Measurements from ENCODE around the gene SSX2IP. TPM values are rescaled to one million over a fixed set of nuclear protein-coding genes. Genes with fewer than 3 reads are reported as not detected.

The SSX2IP gene
- total RNA-seq, 2 donors from 2014 or later: 12.6 to 14.0 TPM

DNA sequence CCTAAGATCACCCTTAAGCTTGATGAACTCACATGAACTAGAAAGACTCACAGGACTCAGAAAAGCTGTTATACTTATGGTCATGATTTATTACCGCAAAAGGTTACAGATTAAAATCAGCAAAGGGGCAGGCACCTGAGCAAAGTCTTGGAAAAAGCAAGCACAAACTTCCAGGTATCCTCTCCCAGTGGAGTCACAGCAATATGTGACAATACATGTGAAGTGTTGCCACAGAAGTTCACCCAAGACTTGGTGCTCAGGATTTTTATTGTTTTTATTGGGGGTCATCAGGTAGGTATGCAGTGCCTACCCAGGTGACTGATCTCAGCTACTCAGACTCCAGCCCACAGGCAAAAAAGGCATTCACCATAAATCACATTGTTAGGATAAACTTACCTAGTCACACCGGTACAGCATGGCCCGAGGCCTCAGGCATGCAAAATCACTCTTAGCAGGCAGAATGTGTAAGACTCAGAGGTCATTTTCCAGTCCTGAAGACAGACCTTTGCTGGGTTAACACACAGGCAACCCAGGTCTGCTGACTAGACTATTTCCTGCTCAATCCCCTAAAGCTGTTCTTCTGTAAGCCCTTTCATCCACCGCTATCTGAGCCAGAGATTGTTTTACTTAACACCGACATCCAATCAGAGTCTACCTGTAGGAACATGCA lies 55.6 kb downstream of the SSX2IP start:
- intact Hi-C loops (cut with DNase I, micrococcal nuclease): no loop called here
- peak; percentile 61 for ATAC-seq

DNA sequence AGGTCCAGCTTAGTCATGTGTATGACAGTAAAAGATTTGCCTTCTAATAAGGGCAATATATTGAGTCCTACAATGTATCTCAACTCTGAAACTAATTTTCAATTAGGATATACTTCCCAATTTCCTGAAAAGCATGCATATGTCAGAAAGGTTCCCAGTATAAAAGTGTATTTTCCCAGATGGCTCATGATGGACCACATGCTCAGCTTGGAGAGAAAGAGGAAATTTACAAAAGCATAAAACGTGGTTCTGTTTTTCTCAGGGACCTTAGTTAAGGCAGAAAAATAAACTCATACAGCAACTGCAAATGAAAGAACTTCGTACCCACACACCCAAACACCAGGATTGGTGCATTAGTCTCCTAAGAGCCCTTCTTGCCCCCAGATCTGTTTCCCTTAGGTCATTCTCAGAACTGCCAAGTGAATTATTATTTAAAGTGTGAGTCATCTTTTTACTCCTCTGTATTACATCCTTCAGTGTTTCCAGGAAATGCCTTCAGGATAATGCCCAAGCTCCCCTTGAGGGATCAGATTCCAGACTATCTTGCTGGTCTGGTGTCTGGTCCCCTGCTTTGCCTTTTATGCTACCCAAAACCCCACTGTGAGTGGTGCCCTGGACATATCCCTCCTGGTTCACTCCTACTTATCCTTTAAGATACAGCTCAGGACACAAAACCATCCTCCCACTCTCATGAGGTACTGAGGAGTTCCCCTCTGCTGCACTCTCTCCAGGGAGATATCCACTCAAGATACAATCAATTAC lies 57.4 kb downstream of the SSX2IP start:
- peak; percentile 89 for ATAC-seq
- DNase-seq: no peak
- intact Hi-C loops (cut with DNase I, micrococcal nuclease): no loop called here

More for the DNA sequence above, 55.6 kb downstream of the SSX2IP start:
- no peak for DNase-seq

DNA sequence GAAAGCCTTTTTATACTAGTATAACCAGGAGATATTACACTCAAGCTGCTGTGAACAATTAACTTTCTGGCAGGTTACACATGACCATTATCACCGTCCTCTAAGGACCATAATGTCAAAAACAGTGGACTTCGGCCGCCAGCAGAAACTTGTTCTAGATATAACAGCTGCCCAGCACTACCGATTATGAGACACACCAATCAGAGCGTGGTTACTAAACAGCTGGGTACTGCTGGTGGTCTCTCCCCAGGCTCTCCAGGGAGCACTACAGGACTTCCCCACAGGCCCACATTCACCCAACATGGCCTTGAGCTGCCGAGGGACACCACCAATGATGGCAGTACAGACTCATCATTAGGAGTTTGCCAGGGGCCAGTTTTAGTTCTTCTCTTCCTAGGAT lies 58.1 kb downstream of the SSX2IP start:
- ATAC-seq (no peak), DNase-seq (no peak)
- intact Hi-C loops (cut with DNase I, micrococcal nuclease): no loop called here

DNA sequence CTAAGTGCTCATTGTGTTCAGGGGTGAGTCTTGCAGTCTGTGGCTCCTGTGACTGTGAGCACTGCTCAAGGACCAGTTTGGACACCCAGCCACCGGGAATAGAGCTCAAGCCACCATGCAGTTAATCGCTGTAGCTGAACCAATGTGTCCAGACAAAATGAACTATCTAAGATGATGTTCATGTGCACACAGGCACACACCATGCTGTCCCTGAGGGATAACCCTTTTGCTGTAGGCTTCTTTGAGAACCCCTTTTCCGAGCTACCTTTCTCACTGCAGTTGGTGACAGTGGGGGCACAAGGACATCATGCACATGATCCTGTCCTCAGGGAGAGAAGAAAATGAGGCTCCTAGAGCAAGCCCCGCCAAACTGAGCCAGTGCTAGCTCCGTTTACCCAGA lies 65.4 kb downstream of the SSX2IP start:
- intact Hi-C loops (cut with DNase I, micrococcal nuclease): loop anchor here in 1 of 2 donors (10.0 kb wide), 1 partner anchor 130 kb away; no protein-coding TSS in a partner anchor
- DNase-seq: no peak
- ATAC-seq: no peak

DNA sequence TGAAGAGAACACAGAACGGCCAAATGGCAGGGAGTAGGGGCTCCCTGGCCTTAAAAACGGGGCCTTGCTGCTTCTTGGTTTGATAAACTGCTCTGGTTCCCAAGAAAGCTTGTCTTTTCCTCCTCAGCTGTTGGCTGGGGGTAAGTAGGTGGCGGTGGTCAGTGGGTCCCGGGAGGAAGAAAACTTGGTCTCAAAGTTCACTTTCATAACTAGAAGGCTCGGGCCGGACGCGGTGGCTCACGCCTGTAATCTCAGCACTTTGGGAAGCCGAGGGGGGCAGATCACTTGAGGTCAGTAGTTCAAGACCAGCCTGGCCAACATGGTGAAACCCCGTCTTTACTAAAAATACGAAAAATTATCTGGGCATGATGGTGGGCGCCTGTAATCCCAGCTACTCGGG lies 68.7 kb downstream of the SSX2IP start:
- intact Hi-C loops (cut with DNase I, micrococcal nuclease): loop anchor here in 1 of 2 donors (10.0 kb wide), 1 partner anchor 133 kb away; no protein-coding TSS in a partner anchor
- no peak for ATAC-seq
- DNase-seq: no peak

DNA sequence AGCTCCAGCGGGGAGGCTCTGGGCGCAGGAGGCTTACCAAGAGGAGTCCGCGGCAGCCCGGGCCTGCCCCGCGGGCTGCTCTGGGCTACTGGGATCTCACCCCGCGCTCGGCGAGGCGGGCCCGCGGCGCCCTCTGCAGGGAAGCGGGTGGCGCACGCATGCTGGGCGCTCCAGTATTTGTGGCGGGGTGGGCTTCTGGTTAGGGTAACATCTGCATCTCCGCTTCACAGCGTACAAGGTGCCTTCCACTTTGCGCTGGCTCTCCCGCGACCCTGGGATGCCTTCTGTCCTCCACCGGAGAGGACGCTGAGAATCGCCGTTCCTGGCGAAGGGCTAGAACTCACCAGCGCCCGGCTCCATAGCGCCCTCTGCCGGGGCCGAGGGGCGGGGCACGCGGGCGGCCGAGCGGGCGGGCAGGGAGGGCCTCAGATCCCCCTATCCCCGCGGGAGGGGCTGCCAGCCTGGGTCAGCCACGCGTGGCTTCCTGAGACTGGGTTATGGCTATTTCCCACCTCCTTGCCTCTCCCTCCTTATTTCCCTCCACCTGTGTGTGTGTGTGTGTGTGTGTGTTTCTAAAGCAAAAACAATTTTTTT lies 69.4 kb downstream of the SSX2IP start:
- DNase-seq: peak; percentile 71 to 81
- ATAC-seq: peak; percentile 98
- intact Hi-C loops (cut with DNase I, micrococcal nuclease): loop anchor here in 1 of 2 donors (10.0 kb wide), 1 partner anchor 134 kb away; no protein-coding TSS in a partner anchor

DNA sequence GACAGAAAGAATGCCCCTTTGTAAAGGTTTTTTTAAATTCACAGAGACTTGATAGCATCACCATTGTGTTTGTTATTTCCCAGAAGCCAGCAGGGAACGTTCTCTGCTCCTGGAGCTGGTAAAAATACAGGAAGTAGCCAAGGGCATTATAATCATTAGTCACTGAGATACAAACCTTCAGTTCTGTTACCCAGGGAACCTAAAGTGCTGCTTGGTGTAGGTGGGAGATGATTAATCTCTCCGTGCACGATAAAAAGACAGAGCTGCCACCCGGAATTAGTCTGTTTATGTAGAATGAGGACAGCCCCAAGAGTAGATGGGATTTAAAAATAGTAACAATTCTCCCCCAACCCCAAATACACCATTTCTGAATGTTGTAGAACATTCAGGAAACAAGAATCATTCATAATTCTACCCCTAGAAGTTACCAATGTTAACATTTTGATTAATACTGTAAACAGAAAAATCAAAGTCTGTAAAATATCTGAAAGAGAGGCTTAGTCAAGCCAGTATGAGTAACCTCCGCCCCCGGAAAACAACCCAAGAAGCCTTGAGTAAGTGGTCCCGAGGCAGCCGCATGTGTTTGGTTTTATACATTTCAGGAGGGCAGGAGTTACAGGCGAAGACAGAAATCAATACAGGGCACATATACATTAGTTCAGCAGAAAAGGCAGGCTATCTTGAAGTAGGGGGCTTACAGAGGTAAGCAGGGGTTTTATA lies 70.7 kb downstream of the SSX2IP start:
- no peak for DNase-seq
- no peak for ATAC-seq
- intact Hi-C loops (cut with DNase I, micrococcal nuclease): loop anchor here in 1 of 2 donors (10.0 kb wide), 2 partner anchors 135 to 185 kb away; no protein-coding TSS in a partner anchor

DNA sequence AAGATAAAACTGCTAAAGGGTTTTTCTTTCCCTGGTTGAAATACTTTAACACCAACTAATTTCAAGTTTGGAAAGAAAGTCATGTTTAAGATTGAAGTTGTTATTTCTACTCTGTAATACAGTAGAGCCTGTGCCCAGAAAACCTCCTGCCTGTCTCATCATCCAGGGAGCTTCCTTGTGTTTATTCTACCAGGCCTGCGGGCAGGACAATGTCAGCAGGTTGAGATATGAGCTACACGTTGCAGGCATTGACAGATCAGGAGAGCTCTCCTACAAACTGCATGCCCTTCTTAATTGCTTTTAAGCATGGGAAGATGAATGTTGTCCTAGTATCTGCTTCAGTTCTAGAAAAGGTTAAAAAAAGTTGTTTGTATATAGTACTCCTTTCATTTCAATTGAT lies 72.9 kb downstream of the SSX2IP start:
- ATAC-seq (no peak), DNase-seq (no peak)
- intact Hi-C loops (cut with DNase I, micrococcal nuclease): loop anchor here in 1 of 2 donors (10.0 kb wide), 1 partner anchor 183 kb away; no protein-coding TSS in a partner anchor

DNA sequence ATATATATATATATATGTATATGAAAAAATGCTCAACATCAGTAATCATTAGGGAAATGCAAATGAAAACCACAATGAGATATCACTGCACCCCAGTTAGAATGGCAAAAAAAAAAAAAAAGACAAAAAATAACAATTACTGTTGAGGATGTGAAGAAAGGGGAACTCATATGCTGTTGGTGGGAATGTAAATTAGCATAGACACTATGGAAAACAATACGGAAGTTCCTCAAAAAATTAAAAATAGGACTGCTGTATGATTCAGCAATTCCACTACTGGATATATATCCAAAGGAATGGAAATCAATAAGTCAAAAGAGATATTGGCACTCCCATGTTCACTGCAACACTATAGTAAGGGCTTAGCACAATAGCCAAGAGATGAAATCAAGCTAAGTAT lies 74.5 kb downstream of the SSX2IP start:
- intact Hi-C loops (cut with DNase I, micrococcal nuclease): loop anchor here in 1 of 2 donors (10.0 kb wide), 1 partner anchor 181 kb away; no protein-coding TSS in a partner anchor
- ATAC-seq (no peak), DNase-seq (no peak)

DNA sequence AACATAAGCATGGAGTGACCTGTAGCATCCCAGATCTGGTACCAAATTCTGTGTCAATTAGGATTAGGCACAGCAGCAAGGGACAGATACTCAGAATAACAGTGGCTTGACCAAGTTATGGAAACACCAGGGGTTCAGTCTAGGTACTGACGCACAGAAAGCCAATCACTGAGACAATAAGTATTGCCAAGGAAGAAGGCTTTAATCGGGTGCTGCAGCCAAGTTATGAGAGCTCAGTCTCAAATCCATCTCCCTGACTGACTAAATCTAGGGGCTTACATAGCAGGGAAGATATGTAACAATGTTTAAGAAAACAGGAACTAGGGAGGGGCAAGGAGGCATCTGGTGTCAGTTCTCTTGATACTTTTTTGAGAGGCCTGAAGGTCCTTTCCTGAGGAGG lies 76.4 kb downstream of the SSX2IP start:
- intact Hi-C loops (cut with DNase I, micrococcal nuclease): loop anchor here in 1 of 2 donors (10.0 kb wide), 1 partner anchor 179 kb away; no protein-coding TSS in a partner anchor

DNA sequence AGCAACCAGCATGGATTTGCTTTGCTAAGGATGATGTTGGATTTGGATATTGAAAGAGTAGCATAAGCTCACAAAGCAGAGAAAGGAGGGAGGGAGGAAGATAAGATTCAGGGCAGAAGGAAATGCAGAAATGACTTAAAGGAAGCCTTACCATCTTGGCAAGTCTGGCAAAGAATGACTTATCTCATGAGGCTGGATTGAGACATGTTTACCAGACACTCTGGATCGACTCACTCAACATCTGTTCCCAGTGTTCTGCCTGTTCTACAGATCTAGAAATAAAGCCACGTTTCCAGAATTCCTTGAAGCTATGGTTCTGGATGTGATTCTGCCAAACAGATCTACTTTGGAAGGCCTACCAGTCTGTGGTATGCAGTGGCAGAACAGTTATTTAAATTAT lies 77.2 kb downstream of the SSX2IP start:
- ATAC-seq: no peak
- no peak for DNase-seq
- intact Hi-C loops (cut with DNase I, micrococcal nuclease): loop anchor here in 1 of 2 donors (10.0 kb wide), 1 partner anchor 178 kb away; no protein-coding TSS in a partner anchor

More for the DNA sequence above, 76.4 kb downstream of the SSX2IP start:
- DNase-seq (no peak), ATAC-seq (no peak)

DNA sequence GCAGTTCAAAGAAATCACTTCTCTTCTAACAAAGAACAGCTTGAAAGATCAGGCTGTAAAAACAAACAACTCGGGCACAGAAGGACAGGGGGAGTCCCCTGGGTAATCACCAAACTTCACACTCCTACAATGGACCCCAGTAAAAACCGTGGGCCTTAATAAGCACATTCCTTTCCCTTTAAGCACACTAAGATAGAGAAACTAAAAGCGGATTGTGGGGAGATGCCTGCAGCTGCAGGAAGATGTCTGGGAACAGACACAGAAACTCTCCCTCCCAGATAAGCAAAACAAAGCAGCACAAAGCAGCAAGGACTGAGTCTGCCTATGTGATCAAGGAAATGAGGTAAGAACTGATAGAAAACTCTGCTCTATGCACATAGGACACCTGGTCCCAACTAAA lies 78.5 kb downstream of the SSX2IP start:
- intact Hi-C loops (cut with DNase I, micrococcal nuclease): loop anchor here in 1 of 2 donors (10.0 kb wide), 1 partner anchor 177 kb away; no protein-coding TSS in a partner anchor
- DNase-seq (no peak), ATAC-seq (no peak)

DNA sequence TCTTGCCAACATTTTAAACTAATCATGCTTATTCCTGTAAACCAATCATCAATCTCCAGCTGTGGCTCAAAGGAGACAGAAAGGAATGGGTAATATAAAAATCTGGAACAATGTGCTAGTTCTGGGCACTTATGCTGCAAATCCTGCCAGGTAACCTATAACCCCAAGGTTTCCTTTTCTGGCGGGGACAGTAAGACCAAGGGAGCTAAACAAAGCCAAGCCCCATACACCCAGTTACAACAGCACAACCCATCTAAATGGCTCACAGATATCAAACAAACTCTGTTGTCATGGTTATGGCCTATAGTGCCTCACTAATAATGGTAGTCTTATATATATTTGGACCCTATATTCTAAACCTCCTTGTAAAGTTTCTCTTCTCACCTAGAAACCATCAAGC lies 79.2 kb downstream of the SSX2IP start:
- intact Hi-C loops (cut with DNase I, micrococcal nuclease): loop anchor here in 1 of 2 donors (10.0 kb wide), 1 partner anchor 176 kb away; no protein-coding TSS in a partner anchor
- no peak for ATAC-seq
- DNase-seq: no peak

DNA sequence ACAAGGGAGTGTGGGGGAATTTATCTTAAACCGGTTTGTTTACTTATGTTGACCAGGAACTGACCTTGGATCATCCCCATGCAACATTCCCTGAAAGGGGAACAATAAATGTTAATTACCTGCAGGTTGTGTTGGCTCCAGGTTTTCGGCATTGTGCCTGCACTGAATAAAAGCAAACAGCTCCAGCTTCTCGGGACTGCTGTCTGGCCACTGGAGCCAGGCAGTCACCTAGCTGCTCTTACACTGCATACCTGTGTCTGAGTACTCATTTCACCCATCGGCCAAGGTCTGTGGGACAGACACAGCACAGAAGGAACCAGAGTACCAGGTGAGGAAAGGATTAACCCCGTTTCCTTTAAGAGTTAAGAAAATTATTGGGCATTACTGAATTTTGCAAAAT lies 83.3 kb downstream of the SSX2IP start:
- intact Hi-C loops (cut with DNase I, micrococcal nuclease): no loop called here
- DNase-seq (no peak), ATAC-seq (no peak)

DNA sequence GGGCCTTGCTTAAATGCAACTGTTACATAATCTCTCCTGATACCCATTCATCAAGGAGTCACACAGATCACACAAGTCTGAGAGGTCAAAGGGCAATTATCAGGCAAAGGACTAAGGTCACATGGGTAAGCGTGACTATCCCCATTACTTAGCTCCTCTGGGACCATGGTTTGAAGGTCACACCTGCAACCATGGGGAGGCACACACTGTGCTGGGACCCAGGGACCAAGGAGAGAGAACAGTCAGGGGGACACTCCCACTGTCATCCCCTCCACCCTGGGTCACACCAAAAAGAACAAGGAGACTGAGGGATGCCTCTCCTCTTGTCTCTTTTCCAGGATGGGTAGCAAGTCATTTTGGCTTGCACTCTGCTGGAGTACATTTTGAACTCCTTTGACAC lies 85.1 kb downstream of the SSX2IP start:
- ATAC-seq (no peak), DNase-seq (no peak)
- intact Hi-C loops (cut with DNase I, micrococcal nuclease): no loop called here

DNA sequence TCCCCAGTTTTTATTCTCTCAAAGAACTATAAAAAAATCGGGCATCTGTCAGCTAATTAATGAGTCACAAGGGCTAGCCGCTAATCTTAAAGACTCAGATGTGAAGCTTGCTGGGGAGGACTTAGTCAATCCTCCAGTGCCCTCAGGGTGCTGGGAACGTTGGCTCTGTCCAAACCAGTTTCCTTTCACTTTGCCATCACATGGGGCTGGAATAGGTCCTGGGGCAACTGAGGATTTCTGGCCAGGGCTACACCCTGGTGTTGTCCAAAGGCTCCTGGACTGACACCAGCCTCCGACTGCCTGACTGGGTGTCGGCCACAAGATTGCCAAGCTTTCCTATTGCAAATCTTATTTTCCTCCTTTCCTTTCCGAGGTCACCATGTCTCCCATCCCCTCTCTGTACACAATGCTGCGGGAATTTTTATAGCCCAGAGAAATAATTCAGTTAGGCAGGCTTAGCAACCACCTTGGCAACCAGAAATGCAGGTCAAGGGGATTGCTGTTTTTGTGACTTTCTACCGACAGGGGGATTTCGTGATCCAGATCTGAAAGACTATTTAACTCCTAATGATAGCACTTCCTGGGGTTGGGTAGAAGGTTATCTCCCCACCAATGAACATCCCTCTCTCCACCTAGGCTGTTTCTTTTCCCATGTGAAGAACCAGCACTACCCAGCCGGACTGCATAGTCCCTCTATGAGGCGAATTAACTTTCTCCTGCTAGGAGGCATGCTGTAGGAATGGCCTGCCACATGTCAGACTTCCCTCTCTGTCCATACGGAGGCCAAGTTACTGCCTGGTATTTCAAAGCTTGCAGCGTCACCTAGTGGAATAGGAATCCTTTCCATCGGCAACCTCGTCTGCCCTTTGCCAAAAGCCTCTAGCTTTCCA lies 86.1 kb downstream of the SSX2IP start:
- intact Hi-C loops (cut with DNase I, micrococcal nuclease): no loop called here
- no peak for DNase-seq
- no peak for ATAC-seq

DNA sequence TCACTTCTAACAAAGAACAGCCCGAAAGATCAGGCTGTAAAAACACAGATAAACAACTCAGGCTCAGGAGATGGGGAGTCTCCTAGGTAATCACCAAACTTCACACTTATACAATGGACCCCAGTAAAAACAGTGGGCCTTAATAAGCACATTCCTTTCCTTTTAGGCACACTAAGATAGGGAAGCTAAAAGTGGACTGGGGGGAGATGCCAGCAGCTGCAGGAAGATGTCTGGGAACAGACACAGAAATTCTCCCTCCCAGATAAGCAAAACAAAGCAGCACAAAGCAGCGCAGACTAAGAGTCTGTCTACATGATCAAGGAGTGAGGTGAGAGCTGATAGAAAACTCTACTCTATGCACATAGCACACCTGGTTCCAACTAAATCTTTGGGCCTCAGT lies 87.0 kb downstream of the SSX2IP start:
- no peak for ATAC-seq
- intact Hi-C loops (cut with DNase I, micrococcal nuclease): no loop called here
- no peak for DNase-seq

DNA sequence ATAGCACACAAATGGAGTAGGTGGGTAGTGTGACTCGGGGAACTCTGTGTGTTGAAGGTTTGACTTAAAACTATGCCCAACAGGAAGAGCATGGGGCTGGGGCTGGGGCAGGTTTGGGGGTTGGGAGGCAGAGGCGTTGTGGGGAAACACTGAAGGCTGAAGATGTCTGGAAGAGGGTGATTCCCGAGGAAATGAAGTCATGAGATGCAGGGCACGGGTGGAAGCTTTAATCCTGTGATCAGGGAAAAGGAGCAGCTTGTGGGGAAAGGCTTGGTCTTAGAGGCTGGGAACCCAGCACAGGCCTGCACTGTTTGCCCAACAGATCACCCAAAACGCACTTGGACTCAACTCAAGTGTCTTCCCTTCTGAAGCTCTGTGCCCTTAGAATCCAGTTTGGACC lies 89.5 kb downstream of the SSX2IP start:
- intact Hi-C loops (cut with DNase I, micrococcal nuclease): no loop called here
- DNase-seq: no peak
- ATAC-seq: no peak
